ENCODE data around the gene PPIL6.
"Not testable (repeated sequence)": the region's sequence is repeated elsewhere in the genome, so short reads cannot be mapped to it uniquely, and the experiment has no call there.

Gene PPIL6

DNA sequence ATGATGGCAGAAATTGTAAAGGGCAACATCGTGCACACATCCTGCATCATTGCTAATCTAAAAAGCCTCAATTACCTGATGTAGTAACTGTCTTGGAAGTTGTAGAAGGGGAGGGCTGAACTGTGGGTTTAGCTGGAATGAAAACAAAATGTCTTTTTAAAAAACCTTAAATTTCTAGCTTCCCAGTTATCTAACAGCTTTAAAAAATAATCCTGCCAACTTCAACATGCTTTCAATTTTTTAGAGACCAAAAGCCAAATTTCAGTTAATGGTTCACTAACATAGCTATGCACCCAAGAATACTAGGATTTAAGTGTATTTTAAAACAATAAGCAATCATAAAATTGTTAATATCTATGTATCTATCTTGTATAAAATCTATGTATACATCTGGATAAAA lies 70.1 kb downstream of the PPIL6 start:
- Mint-ChIP-seq H3K9me3 (no peaks in the 10 kb centered on the region), H3K4me3 (no peak overlapping the region), H3K36me3 (ENCODE audit: low read depth) (peaks cover 70% of the 10 kb centered on the region), H3K4me1 (no peaks in the 10 kb centered on the region), H3K27ac (no peak overlapping the region), H3K27me3 (ENCODE audit: low read depth, poor library complexity) (no peaks in the 10 kb centered on the region)
- TF ChIP-seq, protein P1, sequence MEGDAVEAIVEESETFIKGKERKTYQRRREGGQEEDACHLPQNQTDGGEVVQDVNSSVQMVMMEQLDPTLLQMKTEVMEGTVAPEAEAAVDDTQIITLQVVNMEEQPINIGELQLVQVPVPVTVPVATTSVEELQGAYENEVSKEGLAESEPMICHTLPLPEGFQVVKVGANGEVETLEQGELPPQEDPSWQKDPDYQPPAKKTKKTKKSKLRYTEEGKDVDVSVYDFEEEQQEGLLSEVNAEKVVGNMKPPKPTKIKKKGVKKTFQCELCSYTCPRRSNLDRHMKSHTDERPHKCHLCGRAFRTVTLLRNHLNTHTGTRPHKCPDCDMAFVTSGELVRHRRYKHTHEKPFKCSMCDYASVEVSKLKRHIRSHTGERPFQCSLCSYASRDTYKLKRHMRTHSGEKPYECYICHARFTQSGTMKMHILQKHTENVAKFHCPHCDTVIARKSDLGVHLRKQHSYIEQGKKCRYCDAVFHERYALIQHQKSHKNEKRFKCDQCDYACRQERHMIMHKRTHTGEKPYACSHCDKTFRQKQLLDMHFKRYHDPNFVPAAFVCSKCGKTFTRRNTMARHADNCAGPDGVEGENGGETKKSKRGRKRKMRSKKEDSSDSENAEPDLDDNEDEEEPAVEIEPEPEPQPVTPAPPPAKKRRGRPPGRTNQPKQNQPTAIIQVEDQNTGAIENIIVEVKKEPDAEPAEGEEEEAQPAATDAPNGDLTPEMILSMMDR (IDR thresholded peaks at IDR 0.05), result no peak
- DNase-seq, result no peak

GRCh38 chr6:109369728-109370127 lies 70.7 kb downstream of the PPIL6 start:
- peaks cover 70% of the 10 kb centered on the region for H3K36me3 Mint-ChIP-seq (ENCODE audit: low read depth)
- no peaks in the 10 kb centered on the region for H3K27me3 Mint-ChIP-seq (ENCODE audit: low read depth, poor library complexity)
- no peak overlapping the region for H3K4me3 Mint-ChIP-seq
- no peak for DNase-seq
- TF ChIP-seq, protein P1 (IDR thresholded peaks at IDR 0.05), result no peak
- no peak overlapping the region for H3K27ac Mint-ChIP-seq
- no peaks in the 10 kb centered on the region for H3K4me1 Mint-ChIP-seq
- H3K9me3 Mint-ChIP-seq, result peaks cover 5% of the 10 kb centered on the region

GRCh38 chr6:109364382-109365078 lies 75.9 kb downstream of the PPIL6 start:
- not testable (repeated sequence) for DNase-seq; H3K4me3 Mint-ChIP-seq; H3K27ac Mint-ChIP-seq; H3K27me3 Mint-ChIP-seq (ENCODE audit: low read depth, poor library complexity); H3K4me1 Mint-ChIP-seq
- H3K9me3 Mint-ChIP-seq, result peaks cover 45% of the 10 kb centered on the region
- H3K36me3 Mint-ChIP-seq (ENCODE audit: low read depth), result peaks cover 84% of the 10 kb centered on the region

GRCh38 chr6:109363753-109364152 lies 76.7 kb downstream of the PPIL6 start:
- Mint-ChIP-seq H3K36me3 (ENCODE audit: low read depth) (peaks cover 90% of the 10 kb centered on the region), H3K27ac (no peak overlapping the region), H3K27me3 (ENCODE audit: low read depth, poor library complexity) (peaks cover 3% of the 10 kb centered on the region), H3K4me3 (no peak overlapping the region), H3K4me1 (no peaks in the 10 kb centered on the region), H3K9me3 (peaks cover 48% of the 10 kb centered on the region)
- TF ChIP-seq, protein P1 (IDR thresholded peaks at IDR 0.05), result no peak
- DNase-seq, result no peak

DNA sequence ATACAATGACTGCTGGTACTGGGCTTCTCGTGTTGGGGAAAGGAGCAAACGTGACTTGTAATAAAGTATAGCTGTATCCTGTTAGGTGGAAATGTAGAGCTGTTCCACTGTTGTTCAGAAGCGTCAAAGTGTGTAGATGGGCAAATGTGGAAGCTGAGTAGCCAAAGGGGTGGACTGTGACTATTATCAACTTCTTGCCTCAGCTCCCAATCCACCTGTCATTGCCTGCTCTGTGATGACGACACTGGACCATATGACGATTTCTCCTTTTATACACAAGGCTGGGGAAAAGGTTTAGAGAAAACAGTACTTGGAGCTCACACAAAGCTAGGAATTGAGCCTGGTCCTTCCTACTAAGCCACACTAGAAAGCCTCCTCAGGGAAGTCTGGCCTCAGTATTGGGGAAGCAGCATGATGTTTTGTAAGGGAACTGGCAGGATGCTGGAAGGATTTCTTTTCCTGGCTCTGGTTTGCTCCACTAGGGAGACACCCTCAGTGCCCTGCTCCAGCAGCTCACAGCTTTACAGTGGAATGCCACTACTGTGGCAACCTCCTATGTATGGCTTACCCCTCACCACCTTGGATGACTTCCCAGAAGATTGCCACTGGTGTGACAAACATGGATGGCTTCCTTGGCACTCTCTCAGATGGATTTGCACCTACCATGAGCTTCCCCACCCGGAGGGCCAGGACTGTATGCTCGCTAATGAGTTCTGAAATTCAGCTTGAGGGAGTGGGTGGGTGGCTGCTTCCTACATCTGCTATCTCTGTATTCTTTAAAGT lies 78.1 kb downstream of the PPIL6 start:
- H3K27ac Mint-ChIP-seq, result no peak overlapping the region
- DNase-seq, result no peak
- H3K9me3 Mint-ChIP-seq, result peaks cover 55% of the 10 kb centered on the region
- no peaks in the 10 kb centered on the region for H3K4me1 Mint-ChIP-seq
- TF ChIP-seq, protein P1 (IDR thresholded peaks at IDR 0.05), result no peak
- no peak overlapping the region for H3K4me3 Mint-ChIP-seq
- peaks cover 3% of the 10 kb centered on the region for H3K27me3 Mint-ChIP-seq (ENCODE audit: low read depth, poor library complexity)
- H3K36me3 Mint-ChIP-seq (ENCODE audit: low read depth), result peaks cover 98% of the 10 kb centered on the region

GRCh38 chr6:109360791-109361190 lies 79.6 kb downstream of the PPIL6 start:
- Mint-ChIP-seq H3K27ac (no peak overlapping the region), H3K36me3 (ENCODE audit: low read depth) (peaks cover 98% of the 10 kb centered on the region), H3K4me1 (no peaks in the 10 kb centered on the region), H3K27me3 (ENCODE audit: low read depth, poor library complexity) (peaks cover 3% of the 10 kb centered on the region), H3K9me3 (peaks cover 67% of the 10 kb centered on the region), H3K4me3 (no peak overlapping the region)
- TF ChIP-seq, protein P1 (IDR thresholded peaks at IDR 0.05), result no peak
- no peak for DNase-seq
